Kidney (tissue), 14 donors: ENCODE measurements around the gene LDLRAP1. TPM values are rescaled to one million over a fixed set of nuclear protein-coding genes. Genes with fewer than 3 reads are reported as not detected.

Experiments used
- DNase-seq, 5 donors: peaks; one replicate each; pipeline ENCODE4 v3.0.0-alpha.2; 2013 to 2020
- FAIRE-seq: peaks from 2 replicates; lab custom pipeline; 2012; peaks lifted over from hg19 to GRCh38; lab: Jason Lieb, UNC
- H3K27ac ChIP-seq, 2 donors: one replicate each; pipeline ENCODE4 v1.7.0; 2013; ENCODE audit warnings: low read depth in 2 of 2, low read length in 2 of 2, inconsistent platforms in 1 of 2
- H3K27me3 ChIP-seq: one replicate; pipeline ENCODE4 v1.7.1; 2013; ENCODE audit warnings: low read length, inconsistent platforms; ENCODE audit not compliant: control insufficient read depth, insufficient read depth
- H3K36me3 ChIP-seq, 3 donors: one replicate each; pipeline versions ENCODE4 v1.7.0 to v1.7.1; 2013; ENCODE audit warnings: low read length in 3 of 3, control low read depth in 1 of 3, inconsistent platforms in 1 of 3; ENCODE audit not compliant: insufficient read depth in 3 of 3, control insufficient read depth in 2 of 3
- H3K4me1 ChIP-seq, 3 donors: one replicate each; pipeline versions ENCODE4 v1.7.0 to v1.7.1; 2013; ENCODE audit warnings: low read length in 3 of 3, inconsistent platforms in 1 of 3, low read depth in 1 of 3; ENCODE audit not compliant: control insufficient read depth in 2 of 3, insufficient read depth in 2 of 3
- H3K4me3 ChIP-seq, 3 donors: one replicate each; pipeline versions ENCODE4 v1.7.0 to v1.8.1; 2013; ENCODE audit warnings: low read length in 3 of 3, control low read depth in 1 of 3, inconsistent platforms in 1 of 3
- H3K9ac ChIP-seq, 3 donors: one replicate each; pipeline versions ENCODE4 v1.7.0 to v1.7.1; 2013; ENCODE audit warnings: low read length in 3 of 3, control low read depth in 1 of 3, inconsistent platforms in 1 of 3
- H3K9me3 ChIP-seq, 3 donors: one replicate each; pipeline versions ENCODE4 v1.7.0 to v1.7.1; 2013; ENCODE audit warnings: low read length in 3 of 3, control low read depth in 1 of 3, inconsistent platforms in 1 of 3; ENCODE audit not compliant: control insufficient read depth in 2 of 3, insufficient read depth in 1 of 3
- CTCF ChIP-seq: IDR thresholded peaks from 3 replicates; pipeline ENCODE4 v1.5.1; 2012; ENCODE audit warnings: mild to moderate bottlenecking, moderate library complexity, borderline replicate concordance; ENCODE audit not compliant: insufficient read depth; ENCODE audit errors: extremely low read depth
- intact Hi-C: fragments of 100-400 bp; cut with DNase I; formaldehyde crosslinking; loops from one replicate; pipeline ENCODE4 v1.11.1; 2022
- polyA plus RNA-seq: library from polyadenylated mRNA; stranded (reverse); fragments of 350-450 nt; fragmentation: Illumina TruSeq; extraction: RNeasy Lipid Tissue Mini Kit (QIAGEN cat#74804); gene quantifications from one replicate; pipeline ENCODE4 v1.2.3, GENCODE V29; 2014; ENCODE audit warnings: low read depth, low replicate concordance; ENCODE audit not compliant: insufficient read depth
- total RNA-seq: library from RNA; stranded (reverse); fragmentation: NEBNext Ultra II Directional; extraction: Animal tissue kit (Norgen Biotek cat#: 25700); gene quantifications from one replicate; pipeline ENCODE4 v1.2.1, GENCODE V29; 2021
- donor health status: control.
- donor health status: control.
- donor health status: control.
- donor health status: control.
- donor health status: control.
- donor health status: DM: yes; HTN: yes; CAD: no.
- donor health status: Normal renal cell carcinoma (clear cell type).

LDLRAP1 gene
- total and polyA plus RNA-seq, 2 donors from 2014 or later: 14.4 to 26.2 TPM

GRCh38 chr1:25579292-25580252 lies 36.2 kb downstream of the LDLRAP1 start:
- Histone ChIP-seq H3K36me3 (no peaks in the 10 kb centered on the region), H3K4me3 (no peak overlapping the region), H3K27me3 (no peaks in the 10 kb centered on the region), H3K9ac (no peak overlapping the region), H3K9me3 (no peaks in the 10 kb centered on the region), H3K27ac (no peak overlapping the region), H3K4me1 (peaks cover 0 to under 1% (median 0%) of the 10 kb centered on the region in 3 donors)
- intact Hi-C loops: no loop called here
- TF ChIP-seq CTCF: no peak
- no peak for FAIRE-seq
- peak in 1 of 5 donors; percentile 48 for DNase-seq

- no peaks in the 10 kb centered on the region for H3K27me3 ChIP-seq
- DNase-seq: peak in 1 of 5 donors; percentile 60
- TF ChIP-seq CTCF: no peak
- intact Hi-C loops: no loop called here
- no peaks in the 10 kb centered on the region for H3K4me1 ChIP-seq
- H3K4me3 ChIP-seq: no peak overlapping the region
- no peak overlapping the region for H3K9ac ChIP-seq
- FAIRE-seq: no peak
- H3K9me3 ChIP-seq: no peaks in the 10 kb centered on the region
- H3K27ac ChIP-seq: no peak overlapping the region
- no peaks in the 10 kb centered on the region for H3K36me3 ChIP-seq
Observed at GRCh38 chr1:25580927-25581326, 37.5 kb downstream of the LDLRAP1 start.

GRCh38 chr1:25581764-25582163 lies 38.4 kb downstream of the LDLRAP1 start:
- intact Hi-C loops: no loop called here
- Histone ChIP-seq H3K27me3 (no peaks in the 10 kb centered on the region), H3K4me1 (no peaks in the 10 kb centered on the region), H3K27ac (no peak overlapping the region), H3K9me3 (no peaks in the 10 kb centered on the region), H3K36me3 (no peaks in the 10 kb centered on the region), H3K9ac (no peak overlapping the region), H3K4me3 (no peak overlapping the region)
- DNase-seq (peak in 1 of 5 donors; percentile 32), FAIRE-seq (no peak)
- no peak for TF ChIP-seq CTCF
